H9 (cell line): ENCODE results near the gene BCL6. TPM values are rescaled to one million over a fixed set of nuclear protein-coding genes. Genes with fewer than 3 reads are reported as not detected.

ENCODE experiments used
- DNase-seq: peaks from one replicate; pipeline ENCODE4 v3.0.0-alpha.2; 2017
- H2AFZ ChIP-seq: one replicate; pipeline ENCODE4 v1.6.1; 2013; ENCODE audit warnings: mild to moderate bottlenecking, low read length, control low read depth, moderate library complexity
- H2AK5ac ChIP-seq: 2 replicates; pipeline ENCODE4 v1.6.1; 2013; ENCODE audit warnings: low read length, control low read depth, mixed read lengths; ENCODE audit not compliant: insufficient read length
- H2BK120ac ChIP-seq: one replicate; pipeline ENCODE4 v1.6.1; 2013; ENCODE audit warnings: low read depth, mild to moderate bottlenecking, low read length, control low read depth, inconsistent platforms; ENCODE audit not compliant: poor library complexity, severe bottlenecking
- H2BK12ac ChIP-seq: 2 replicates; pipeline ENCODE4 v1.6.1; 2013; ENCODE audit warnings: low read length, control low read depth, mixed read lengths, low read depth; ENCODE audit not compliant: insufficient read length
- H2BK15ac ChIP-seq: 2 replicates; pipeline ENCODE4 v1.6.1; 2013; ENCODE audit warnings: low read depth, low read length, control low read depth
- H2BK20ac ChIP-seq: one replicate; pipeline ENCODE4 v1.6.1; 2013; ENCODE audit warnings: low read depth, mild to moderate bottlenecking, low read length, control low read depth, inconsistent platforms; ENCODE audit not compliant: poor library complexity, severe bottlenecking
- H2BK5ac ChIP-seq: 2 replicates; pipeline ENCODE4 v1.6.1; 2013; ENCODE audit warnings: low read length, control low read depth, mixed read lengths; ENCODE audit not compliant: insufficient read length
- H3K14ac ChIP-seq: 2 replicates; pipeline ENCODE4 v1.6.1; 2013; ENCODE audit warnings: low read length, control low read depth; ENCODE audit not compliant: insufficient read depth
- H3K18ac ChIP-seq: 2 replicates; pipeline ENCODE4 v1.6.1; 2013; ENCODE audit warnings: low read depth, mild to moderate bottlenecking, mixed read lengths, low read length, control low read depth; ENCODE audit not compliant: insufficient read length
- H3K23ac ChIP-seq: 2 replicates; pipeline ENCODE4 v1.6.1; 2013; ENCODE audit warnings: low read length, control low read depth, mixed read lengths, low read depth; ENCODE audit not compliant: insufficient read length
- H3K23me2 ChIP-seq: 2 replicates; pipeline ENCODE4 v1.6.1; 2013; ENCODE audit warnings: low read depth, mild to moderate bottlenecking, mixed read lengths, low read length, control low read depth; ENCODE audit not compliant: insufficient read length, poor library complexity, severe bottlenecking
- H3K27ac ChIP-seq: 2 replicates; pipeline ENCODE4 v1.5.1; 2013; ENCODE audit warnings: low read length, control low read depth, mixed read lengths, low read depth; ENCODE audit not compliant: insufficient read length
- H3K27me3 ChIP-seq: 2 replicates; pipeline ENCODE4 v1.6.1; 2013; ENCODE audit warnings: low read length, control low read depth, inconsistent platforms; ENCODE audit not compliant: insufficient read depth
- H3K4ac ChIP-seq: 2 replicates; pipeline ENCODE4 v1.6.1; 2013; ENCODE audit warnings: low read depth, mild to moderate bottlenecking, control low read depth, inconsistent platforms, low read length, moderate library complexity
- H3K4me1 ChIP-seq: 2 replicates; pipeline ENCODE4 v1.6.1; 2013; ENCODE audit warnings: low read length, control low read depth, inconsistent platforms; ENCODE audit not compliant: insufficient read depth
- H3K4me2 ChIP-seq: 2 replicates; pipeline ENCODE4 v1.6.1; 2013; ENCODE audit warnings: low read length, control low read depth, mixed read lengths; ENCODE audit not compliant: insufficient read length, insufficient read depth
- H3K56ac ChIP-seq: 2 replicates; pipeline ENCODE4 v1.6.1; 2013; ENCODE audit warnings: low read depth, mild to moderate bottlenecking, mixed read lengths, low read length, control low read depth; ENCODE audit not compliant: insufficient read length
- H3K79me1 ChIP-seq: 2 replicates; pipeline ENCODE4 v1.6.1; 2013; ENCODE audit warnings: low read depth, mild to moderate bottlenecking, moderate library complexity, low read length, control low read depth, inconsistent platforms; ENCODE audit not compliant: insufficient read depth, poor library complexity, severe bottlenecking
- H3K79me2 ChIP-seq: 2 replicates; pipeline ENCODE4 v1.6.1; 2013; ENCODE audit warnings: low read length, control low read depth, inconsistent platforms; ENCODE audit not compliant: insufficient read depth
- H3K9ac ChIP-seq: 2 replicates; pipeline ENCODE4 v1.6.1; 2013; ENCODE audit warnings: low read length, control low read depth, mixed read lengths; ENCODE audit not compliant: insufficient read length; ENCODE audit errors: extremely low read depth
- H3K9me3 ChIP-seq: one replicate; pipeline ENCODE4 v1.6.1; 2013; ENCODE audit warnings: low read depth, low read length, inconsistent platforms; ENCODE audit not compliant: control insufficient read depth
- H3T11ph ChIP-seq: one replicate; pipeline ENCODE4 v1.6.1; 2013; ENCODE audit warnings: mild to moderate bottlenecking, low read length, control low read depth, inconsistent platforms
- H4K20me1 ChIP-seq: one replicate; pipeline ENCODE4 v1.6.1; 2013; ENCODE audit not compliant: control insufficient read depth, insufficient read length, insufficient read depth
- H4K5ac ChIP-seq: 2 replicates; pipeline ENCODE4 v1.6.1; 2013; ENCODE audit warnings: low read depth, mild to moderate bottlenecking, mixed read lengths, low read length, control low read depth; ENCODE audit not compliant: insufficient read length
- H4K8ac ChIP-seq: replicated peaks from 2 replicates; pipeline ENCODE4 v1.6.1; 2013; ENCODE audit warnings: low read length, control low read depth, mixed read lengths, low read depth; ENCODE audit not compliant: insufficient read length
- H4K91ac ChIP-seq: 2 replicates; pipeline ENCODE4 v1.6.1; 2013; ENCODE audit warnings: low read depth, mild to moderate bottlenecking, moderate library complexity, mixed read lengths, low read length, control low read depth; ENCODE audit not compliant: insufficient read length
- H3K27ac Mint-ChIP-seq, 3 experiments: 2 replicates in 2 of 3; 3 replicates in 1 of 3; pipeline ENCODE4 v1.8.0; 2020 to 2021; ENCODE audit warnings: mixed read lengths in 3 of 3, mild to moderate bottlenecking in 1 of 3, moderate library complexity in 1 of 3
- H3K27me3 Mint-ChIP-seq: 2 replicates; pipeline ENCODE4 v1.8.0; 2021; ENCODE audit warnings: low read depth, mild to moderate bottlenecking, moderate library complexity, mixed read lengths
- H3K36me3 Mint-ChIP-seq, 3 experiments: 2 replicates in 2 of 3; 3 replicates in 1 of 3; pipeline ENCODE4 v1.8.0; 2020 to 2021; ENCODE audit warnings: low read depth in 3 of 3, mixed read lengths in 3 of 3; ENCODE audit not compliant: insufficient read depth in 1 of 3
- H3K4me1 Mint-ChIP-seq, 2 experiments: 2 replicates each; pipeline ENCODE4 v1.8.0; 2020; ENCODE audit warnings: mixed read lengths in 2 of 2
- H3K4me3 Mint-ChIP-seq, 2 experiments: 2 replicates in 1 of 2; 3 replicates in 1 of 2; pipeline ENCODE4 v1.8.0; 2020 to 2021; ENCODE audit warnings: mild to moderate bottlenecking in 2 of 2, mixed read lengths in 2 of 2, moderate library complexity in 1 of 2
- H3K9me3 Mint-ChIP-seq, 2 experiments: 2 replicates in 1 of 2; 3 replicates in 1 of 2; pipeline ENCODE4 v1.8.0; 2020; ENCODE audit warnings: mild to moderate bottlenecking in 2 of 2, mixed read lengths in 2 of 2, moderate library complexity in 1 of 2
- WGBS: extraction: QIAGEN DNeasy Blood & Tissue Kit; methylation state at CpG from one replicate; pipeline ENCODE4 v1.1.7; 2013; ENCODE audit warnings: missing lambda C conversion rate, low lambda C conversion rate, mixed read lengths; ENCODE audit not compliant: insufficient read length; ENCODE audit errors: extremely low coverage; 5-methylcytosine and 5-hydroxymethylcytosine counted together
- total RNA-seq: library from RNA; stranded (reverse); gene quantifications from 2 replicates; pipeline ENCODE4 v1.2.1, GENCODE V29; 2021
- TF ChIP-seq, protein P1 (sequence below): fragments of 200-600 bp; sonication (generic); conservative IDR thresholded peaks from 3 replicates; pipeline ENCODE4 v1.8.0; 2021; ENCODE audit warnings: antibody characterized with exemption, mild to moderate bottlenecking

BCL6 gene
- total RNA-seq, 1 experiment from 2014 or later: 3.4 TPM

DNA sequence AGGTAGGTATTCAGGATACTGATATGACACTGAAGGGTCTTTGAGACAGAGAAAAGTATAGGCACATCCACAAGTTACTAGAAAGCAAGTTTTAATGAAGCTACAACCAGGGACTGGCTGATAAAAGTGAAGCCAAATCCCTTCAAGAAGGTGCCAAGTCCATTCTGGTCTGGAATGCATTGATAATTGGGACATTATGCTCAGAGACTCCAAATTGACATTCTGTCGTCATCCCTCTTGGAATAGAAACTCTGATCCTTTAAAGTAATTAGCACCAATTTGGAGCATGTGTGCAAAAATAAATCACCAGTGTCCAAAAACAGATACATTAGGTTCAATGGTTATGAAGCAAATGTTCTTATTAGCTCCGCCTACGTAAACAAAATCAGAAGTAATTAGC is 47.3 kb upstream of the BCL6 start:
- no peak overlapping the region for H3K4me3 Mint-ChIP-seq
- no peaks in the 10 kb centered on the region for H3K9me3 ChIP-seq
- no peak overlapping the region for H4K91ac ChIP-seq
- no peak overlapping the region for H3K27ac Mint-ChIP-seq
- H3K9me3 Mint-ChIP-seq: no peaks in the 10 kb centered on the region
- H2BK120ac ChIP-seq: no peak overlapping the region
- no peak overlapping the region for H3K27ac ChIP-seq
- no peaks in the 10 kb centered on the region for H4K20me1 ChIP-seq
- no peak overlapping the region for H4K5ac ChIP-seq
- H3K79me2 ChIP-seq: 0 out of 2 replicates have a peak, but pooled peaks cover 1% of the 10 kb centered on the region
- peaks cover 2% of the 10 kb centered on the region; the same call in 1 of the 2 replicates for H3K27me3 Mint-ChIP-seq
- no peak overlapping the region for H2AK5ac ChIP-seq
- no CpG with 5 or more reads among the region's 3 CpGs for WGBS
- H4K8ac ChIP-seq: no peak overlapping the region
- no peak overlapping the region for H3K14ac ChIP-seq
- no peak overlapping the region for H3K4ac ChIP-seq
- no peak overlapping the region for H3K23ac ChIP-seq
- no peak overlapping the region for H3K56ac ChIP-seq
- no peak overlapping the region for H2BK20ac ChIP-seq
- H3K9ac ChIP-seq: no peak overlapping the region
- H3K4me1 ChIP-seq: no peaks in the 10 kb centered on the region
- no peak overlapping the region for H2AFZ ChIP-seq
- TF ChIP-seq, protein P1, sequence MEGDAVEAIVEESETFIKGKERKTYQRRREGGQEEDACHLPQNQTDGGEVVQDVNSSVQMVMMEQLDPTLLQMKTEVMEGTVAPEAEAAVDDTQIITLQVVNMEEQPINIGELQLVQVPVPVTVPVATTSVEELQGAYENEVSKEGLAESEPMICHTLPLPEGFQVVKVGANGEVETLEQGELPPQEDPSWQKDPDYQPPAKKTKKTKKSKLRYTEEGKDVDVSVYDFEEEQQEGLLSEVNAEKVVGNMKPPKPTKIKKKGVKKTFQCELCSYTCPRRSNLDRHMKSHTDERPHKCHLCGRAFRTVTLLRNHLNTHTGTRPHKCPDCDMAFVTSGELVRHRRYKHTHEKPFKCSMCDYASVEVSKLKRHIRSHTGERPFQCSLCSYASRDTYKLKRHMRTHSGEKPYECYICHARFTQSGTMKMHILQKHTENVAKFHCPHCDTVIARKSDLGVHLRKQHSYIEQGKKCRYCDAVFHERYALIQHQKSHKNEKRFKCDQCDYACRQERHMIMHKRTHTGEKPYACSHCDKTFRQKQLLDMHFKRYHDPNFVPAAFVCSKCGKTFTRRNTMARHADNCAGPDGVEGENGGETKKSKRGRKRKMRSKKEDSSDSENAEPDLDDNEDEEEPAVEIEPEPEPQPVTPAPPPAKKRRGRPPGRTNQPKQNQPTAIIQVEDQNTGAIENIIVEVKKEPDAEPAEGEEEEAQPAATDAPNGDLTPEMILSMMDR: no peak
- H2BK15ac ChIP-seq: no peak overlapping the region
- no peaks in the 10 kb centered on the region for H3K23me2 ChIP-seq
- H3K4me2 ChIP-seq: no peak overlapping the region
- no peaks in the 10 kb centered on the region for H3K79me1 ChIP-seq
- no peak overlapping the region for H2BK5ac ChIP-seq
- H3K27me3 ChIP-seq: no peaks in the 10 kb centered on the region
- H3T11ph ChIP-seq: no peak overlapping the region
- DNase-seq: no peak
- H3K18ac ChIP-seq: no peak overlapping the region
- H3K4me1 Mint-ChIP-seq: peaks cover 5 to 6% of the 10 kb centered on the region in 2 experiments; a peak in 2 of 4 replicates
- no peaks in the 10 kb centered on the region; a peak in 1 of 7 replicates for H3K36me3 Mint-ChIP-seq
- no peak overlapping the region for H2BK12ac ChIP-seq
